OCI-LY3 (cell line): ENCODE data around the gene HMGB2.
A peak's percentile ranks its signal among the peaks of the same experiment; 100 is the strongest.

Experiments
- H2AFZ ChIP-seq: fragments of 200-600, 300-600 bp; shearing (Covaris generic); 2 replicates; pipeline ENCODE4 v1.6.0; 2014; ENCODE audit warnings: antibody characterized with exemption, low read depth, low read length
- H3K27ac ChIP-seq: fragments of 200-600, 300-600 bp; sonication (generic); 2 replicates; pipeline ENCODE4 v1.5.1; 2014; ENCODE audit warnings: mild to moderate bottlenecking, low read length, moderate library complexity, mixed read lengths
- H3K27me3 ChIP-seq: fragments of 200-600, 300-600 bp; sonication (generic); 2 replicates; pipeline ENCODE4 v1.6.1; 2014; ENCODE audit warnings: low read depth, low read length, mixed read lengths
- H3K36me3 ChIP-seq: fragments of 200-600, 300-600 bp; sonication (generic); replicated peaks from 2 replicates; pipeline ENCODE3; 2014; ENCODE audit warnings: low read depth, low read length, mixed read lengths
- H3K4me1 ChIP-seq: fragments of 300-600, 200-600 bp; sonication (generic); 2 replicates; pipeline ENCODE4 v1.6.1; 2014; ENCODE audit warnings: low read length, mixed read lengths
- H3K4me2 ChIP-seq: fragments of 200-600, 300-600 bp; sonication (generic); 2 replicates; pipeline ENCODE4 v1.6.1; 2014; ENCODE audit warnings: low read length, mixed read lengths
- H3K4me3 ChIP-seq: fragments of 300-600, 200-600 bp; sonication (generic); 2 replicates; pipeline ENCODE4 v1.5.1; 2014; ENCODE audit warnings: antibody characterized with exemption, mild to moderate bottlenecking, low read length, moderate library complexity
- H3K79me2 ChIP-seq: fragments of 300-600, 200-600 bp; shearing (Covaris generic); 2 replicates; pipeline ENCODE4 v1.6.1; 2014; ENCODE audit warnings: mild to moderate bottlenecking, low read length, mixed read lengths
- H3K9ac ChIP-seq: fragments of 300-600, 200-600 bp; shearing (Covaris generic); 2 replicates; pipeline ENCODE4 v1.6.0; 2014; ENCODE audit warnings: mild to moderate bottlenecking, low read length, moderate library complexity
- H3K9me3 ChIP-seq: fragments of 200-600, 300-600 bp; shearing (Covaris generic); 2 replicates; pipeline ENCODE4 v1.6.1; 2014; ENCODE audit warnings: low read length, mixed read lengths; ENCODE audit not compliant: insufficient read depth
- H4K20me1 ChIP-seq: fragments of 200-600, 300-600 bp; sonication (generic); 2 replicates; pipeline ENCODE4 v1.6.1; 2016; ENCODE audit warnings: low read length, mixed read lengths; ENCODE audit not compliant: insufficient read depth
- CTCF ChIP-seq: fragments of 200-600, 300-600 bp; sonication (generic); IDR thresholded peaks from 2 replicates; pipeline ENCODE4 v1.5.1; 2014; ENCODE audit warnings: antibody characterized with exemption, low read length, low read depth
- EZH2phosphoT487 ChIP-seq: fragments of 200-600 bp; shearing (Covaris generic); IDR thresholded peaks from 2 replicates; pipeline ENCODE4 v1.6.1; 2018; ENCODE audit warnings: antibody characterized with exemption, mixed run types, low read depth

The HMGB2 gene

GRCh38 chr4:173346074-173346473, 11.9 kb upstream of the HMGB2 start:
- peaks cover 13% of the 10 kb centered on the region for H3K4me1 ChIP-seq
- H3K36me3 ChIP-seq: no peaks in the 10 kb centered on the region
- H3K27ac ChIP-seq: no peak overlapping the region
- H3K79me2 ChIP-seq: no peaks in the 10 kb centered on the region
- H3K9ac ChIP-seq: no peak overlapping the region
- peak overlapping the region; percentile 54 for H3K4me2 ChIP-seq
- no peak for TF ChIP-seq EZH2phosphoT487
- no peak overlapping the region for H3K4me3 ChIP-seq
- H4K20me1 ChIP-seq: no peaks in the 10 kb centered on the region
- no peaks in the 10 kb centered on the region for H3K9me3 ChIP-seq
- H3K27me3 ChIP-seq: no peaks in the 10 kb centered on the region
- H2AFZ ChIP-seq: no peak overlapping the region

- H3K27ac ChIP-seq: no peak overlapping the region
- peak overlapping the region; percentile 54 for H3K4me2 ChIP-seq
Observed at GRCh38 chr4:173345648-173346047, 11.5 kb upstream of the HMGB2 start.

GRCh38 chr4:173343832-173344397, 9.8 kb upstream of the HMGB2 start:
- Histone ChIP-seq H2AFZ (no peak overlapping the region), H4K20me1 (no peaks in the 10 kb centered on the region), H3K4me3 (no peak overlapping the region), H3K9ac (no peak overlapping the region), H3K79me2 (no peaks in the 10 kb centered on the region), H3K4me1 (peaks cover 13% of the 10 kb centered on the region), H3K27ac (no peak overlapping the region), H3K36me3 (no peaks in the 10 kb centered on the region), H3K9me3 (no peaks in the 10 kb centered on the region), H3K4me2 (no peak overlapping the region), H3K27me3 (no peaks in the 10 kb centered on the region)
- TF ChIP-seq EZH2phosphoT487: no peak
- no peak for TF ChIP-seq CTCF

More at GRCh38 chr4:173345648-173346047, 11.5 kb upstream of the HMGB2 start:
- peaks cover 13% of the 10 kb centered on the region for H3K4me1 ChIP-seq
- no peak overlapping the region for H2AFZ ChIP-seq
- H3K27me3 ChIP-seq: no peaks in the 10 kb centered on the region
- H3K9ac ChIP-seq: no peak overlapping the region
- peak overlapping the region; percentile 26; the same call in 1 of the 2 replicates for H3K4me3 ChIP-seq
- no peaks in the 10 kb centered on the region for H3K79me2 ChIP-seq
- H3K9me3 ChIP-seq: no peaks in the 10 kb centered on the region
- TF ChIP-seq EZH2phosphoT487 (no peak), CTCF (no peak)
- H4K20me1 ChIP-seq: no peaks in the 10 kb centered on the region
- no peaks in the 10 kb centered on the region for H3K36me3 ChIP-seq

- no peaks in the 10 kb centered on the region for H3K27me3 ChIP-seq
- H3K79me2 ChIP-seq: peaks cover 34% of the 10 kb centered on the region
Observed at GRCh38 chr4:173337463-173337862, 3.3 kb upstream of the HMGB2 start.

More at GRCh38 chr4:173337463-173337862, 3.3 kb upstream of the HMGB2 start:
- Histone ChIP-seq H3K4me1 (peaks cover 16% of the 10 kb centered on the region), H3K4me3 (no peak overlapping the region), H3K9ac (no peak overlapping the region), H4K20me1 (peaks cover 3% of the 10 kb centered on the region), H2AFZ (no peak overlapping the region), H3K4me2 (no peak overlapping the region), H3K9me3 (no peaks in the 10 kb centered on the region), H3K36me3 (peaks cover 14% of the 10 kb centered on the region), H3K27ac (no peak overlapping the region)
- TF ChIP-seq EZH2phosphoT487: no peak
- TF ChIP-seq CTCF: no peak
